HG03025 (cell line): ENCODE results near the gene FURIN.

ENCODE experiments used
- ATAC-seq: cut with Tn5 transposase; IDR thresholded peaks from one replicate; pipeline ENCODE4 v1.9.1; 2021; ENCODE audit warnings: mild to moderate bottlenecking, moderate library complexity; ENCODE audit not compliant: unreplicated experiment, low FRiP score

FURIN gene

GRCh38 chr15:90881181-90881977, 13.0 kb downstream of the FURIN start:
- ATAC-seq, result no peak

GRCh38 chr15:90881978-90882721, 13.8 kb downstream of the FURIN start:
- ATAC-seq, result no peak

GRCh38 chr15:90882781-90883525, 14.6 kb downstream of the FURIN start:
- no peak for ATAC-seq

- no peak for ATAC-seq
These were observed 15.2 kb downstream of the FURIN start for GRCh38 chr15:90883526-90883975.

GRCh38 chr15:90883976-90884718, 15.8 kb downstream of the FURIN start, which contains the start of gene FES:
Gene FES (plus strand): TSS chr15:90884504. CDS start chr15:90885046, 542 bp downstream.
- ATAC-seq, result no peak

- ATAC-seq, result no peak
These were observed 16.5 kb downstream of the FURIN start for GRCh38 chr15:90884719-90885431.

- ATAC-seq, result no peak
These were observed 17.3 kb downstream of the FURIN start for GRCh38 chr15:90885432-90886290.

GRCh38 chr15:90886291-90886614, 17.9 kb downstream of the FURIN start:
- ATAC-seq, result no peak

GRCh38 chr15:90887037-90887481, 18.7 kb downstream of the FURIN start:
- no peak for ATAC-seq

- no peak for ATAC-seq
These were observed 20.9 kb downstream of the FURIN start for GRCh38 chr15:90889313-90889730.

- ATAC-seq, result no peak
These were observed 21.5 kb downstream of the FURIN start for GRCh38 chr15:90889736-90890456.

- ATAC-seq, result no peak
These were observed 22.5 kb downstream of the FURIN start for GRCh38 chr15:90890839-90891238.

- ATAC-seq, result no peak
These were observed 23.1 kb downstream of the FURIN start for GRCh38 chr15:90891346-90891949.

GRCh38 chr15:90892023-90892422, 23.6 kb downstream of the FURIN start:
- no peak for ATAC-seq

- no peak for ATAC-seq
These were observed 24.2 kb downstream of the FURIN start for GRCh38 chr15:90892498-90893174.

GRCh38 chr15:90893175-90894090, 25.0 kb downstream of the FURIN start:
- ATAC-seq, result no peak
